Measurements from ENCODE around the gene SORBS1.

SORBS1 gene

DNA sequence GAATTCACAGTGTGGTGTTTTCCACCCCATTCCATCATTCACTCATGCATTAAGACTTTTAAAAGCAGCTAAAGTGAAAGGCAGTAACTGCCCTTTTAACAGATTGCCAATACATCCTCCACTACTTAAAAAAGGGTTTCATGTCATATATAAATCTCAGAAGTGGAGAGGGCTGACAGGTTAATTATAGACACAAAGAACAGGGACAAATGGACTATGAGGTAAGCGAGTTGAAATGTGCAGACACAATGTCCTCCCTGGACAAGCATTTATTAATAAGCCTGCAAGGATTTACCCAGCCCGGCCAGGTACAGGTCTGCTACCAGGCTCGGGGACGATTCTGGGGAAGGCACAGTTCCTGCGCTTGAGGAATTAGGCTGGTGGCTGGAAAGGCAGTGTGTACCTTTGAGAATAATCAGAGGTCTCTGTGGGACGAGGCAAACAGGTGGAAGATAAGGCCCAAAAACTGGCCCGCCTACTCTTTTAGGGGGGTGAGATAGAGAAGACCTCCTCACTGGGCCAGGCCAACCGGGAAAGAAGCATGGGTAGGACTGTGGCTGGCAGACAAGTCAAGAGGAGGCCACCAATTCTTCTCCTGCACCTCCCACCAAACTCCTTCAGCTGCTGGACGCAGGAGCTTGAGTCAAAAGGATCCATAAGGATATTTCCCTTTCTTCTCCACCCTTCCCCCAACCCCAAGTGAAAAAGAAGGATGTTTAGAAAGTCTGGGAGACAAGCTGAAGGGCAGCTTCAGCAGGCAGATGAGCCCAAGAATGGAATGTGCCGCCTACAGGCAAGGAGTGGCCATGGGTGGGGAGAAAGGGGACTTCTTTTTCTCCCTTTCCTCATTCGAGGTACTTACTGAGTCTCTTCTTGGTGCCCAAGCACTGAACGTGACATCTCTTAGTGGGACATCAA, 271.9 kb downstream of the SORBS1 start:
- no peak for DNase-seq (ENCODE audit: low read depth)
- H3K4me3 ChIP-seq (ENCODE audit: control insufficient read depth, low read depth, low read length): peak overlapping the region; percentile 82
- TF ChIP-seq, protein P1, sequence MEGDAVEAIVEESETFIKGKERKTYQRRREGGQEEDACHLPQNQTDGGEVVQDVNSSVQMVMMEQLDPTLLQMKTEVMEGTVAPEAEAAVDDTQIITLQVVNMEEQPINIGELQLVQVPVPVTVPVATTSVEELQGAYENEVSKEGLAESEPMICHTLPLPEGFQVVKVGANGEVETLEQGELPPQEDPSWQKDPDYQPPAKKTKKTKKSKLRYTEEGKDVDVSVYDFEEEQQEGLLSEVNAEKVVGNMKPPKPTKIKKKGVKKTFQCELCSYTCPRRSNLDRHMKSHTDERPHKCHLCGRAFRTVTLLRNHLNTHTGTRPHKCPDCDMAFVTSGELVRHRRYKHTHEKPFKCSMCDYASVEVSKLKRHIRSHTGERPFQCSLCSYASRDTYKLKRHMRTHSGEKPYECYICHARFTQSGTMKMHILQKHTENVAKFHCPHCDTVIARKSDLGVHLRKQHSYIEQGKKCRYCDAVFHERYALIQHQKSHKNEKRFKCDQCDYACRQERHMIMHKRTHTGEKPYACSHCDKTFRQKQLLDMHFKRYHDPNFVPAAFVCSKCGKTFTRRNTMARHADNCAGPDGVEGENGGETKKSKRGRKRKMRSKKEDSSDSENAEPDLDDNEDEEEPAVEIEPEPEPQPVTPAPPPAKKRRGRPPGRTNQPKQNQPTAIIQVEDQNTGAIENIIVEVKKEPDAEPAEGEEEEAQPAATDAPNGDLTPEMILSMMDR (IDR thresholded peaks at IDR 0.05; ENCODE audit: control insufficient read depth, insufficient read depth, low read depth, low read length, missing control alignments): no peak

DNA sequence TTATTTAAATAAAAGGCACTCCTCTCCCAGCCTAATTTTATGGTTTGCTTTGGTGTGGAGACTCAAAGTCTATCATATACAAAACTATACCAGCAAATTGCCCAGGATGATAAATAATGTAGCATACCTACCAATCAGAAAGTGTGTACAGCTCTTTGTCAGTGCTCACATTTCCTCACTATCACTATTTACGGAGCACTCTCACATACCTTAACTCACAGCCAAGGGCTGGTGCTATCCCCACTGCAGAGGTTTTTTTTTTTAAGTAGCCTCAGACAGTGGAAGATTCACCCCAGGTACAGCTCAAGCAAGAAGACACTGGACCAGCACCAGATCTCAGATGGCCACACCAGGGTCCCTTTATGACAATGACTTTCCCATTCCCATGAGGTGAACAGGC, 272.9 kb downstream of the SORBS1 start:
- DNase-seq (ENCODE audit: low read depth): no peak

DNA sequence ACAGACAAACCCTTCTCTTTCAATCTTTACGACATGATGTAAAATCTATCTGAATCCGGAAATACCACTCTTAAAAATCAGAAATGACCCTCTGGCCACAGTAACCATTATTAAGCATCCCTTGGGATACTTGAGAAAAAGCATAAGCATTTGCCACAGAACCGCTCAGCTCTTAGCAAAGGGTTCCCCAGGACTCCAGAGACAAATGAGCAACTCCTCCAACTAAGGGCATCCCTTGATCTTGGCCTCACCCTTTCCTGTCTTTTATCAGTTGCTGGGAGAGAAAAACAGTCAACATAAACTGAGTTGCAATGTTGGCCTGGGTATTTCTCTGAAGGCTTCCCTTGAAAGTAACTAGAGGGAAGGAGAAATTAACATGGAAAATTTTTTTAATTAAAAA, 273.9 kb downstream of the SORBS1 start:
- TF ChIP-seq, protein P1 (IDR thresholded peaks at IDR 0.05; ENCODE audit: control insufficient read depth, insufficient read depth, low read depth, low read length, missing control alignments): no peak
- no peak for DNase-seq (ENCODE audit: low read depth)
- H3K4me3 ChIP-seq (ENCODE audit: control insufficient read depth, low read depth, low read length): no peak overlapping the region

More for the DNA sequence above, 272.9 kb downstream of the SORBS1 start:
- TF ChIP-seq, protein P1 (IDR thresholded peaks at IDR 0.05; ENCODE audit: control insufficient read depth, insufficient read depth, low read depth, low read length, missing control alignments): no peak
- no peak overlapping the region for H3K4me3 ChIP-seq (ENCODE audit: control insufficient read depth, low read depth, low read length)

DNA sequence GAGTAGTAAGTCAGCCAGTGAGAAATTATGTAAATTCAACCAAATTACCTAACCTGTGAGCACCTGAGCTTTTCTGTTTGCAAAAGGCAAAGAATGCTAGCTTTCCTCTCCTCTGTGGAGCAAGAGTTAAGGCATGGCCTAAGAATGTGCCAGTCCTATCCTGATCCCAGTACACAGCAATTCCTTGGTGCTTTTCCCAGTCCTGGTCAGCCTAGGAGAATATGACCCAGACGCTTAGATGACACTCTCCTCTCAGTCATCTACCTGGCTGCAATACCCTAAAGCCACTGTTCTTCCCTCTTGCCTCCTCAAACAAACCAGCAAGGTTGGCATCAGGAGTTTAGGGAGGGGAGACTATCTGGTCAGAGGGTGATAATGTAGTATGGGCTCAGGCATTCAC, 274.5 kb downstream of the SORBS1 start:
- TF ChIP-seq, protein P1 (IDR thresholded peaks at IDR 0.05; ENCODE audit: control insufficient read depth, insufficient read depth, low read depth, low read length, missing control alignments): no peak
- DNase-seq (ENCODE audit: low read depth): no peak
- H3K4me3 ChIP-seq (ENCODE audit: control insufficient read depth, low read depth, low read length): no peak overlapping the region

DNA sequence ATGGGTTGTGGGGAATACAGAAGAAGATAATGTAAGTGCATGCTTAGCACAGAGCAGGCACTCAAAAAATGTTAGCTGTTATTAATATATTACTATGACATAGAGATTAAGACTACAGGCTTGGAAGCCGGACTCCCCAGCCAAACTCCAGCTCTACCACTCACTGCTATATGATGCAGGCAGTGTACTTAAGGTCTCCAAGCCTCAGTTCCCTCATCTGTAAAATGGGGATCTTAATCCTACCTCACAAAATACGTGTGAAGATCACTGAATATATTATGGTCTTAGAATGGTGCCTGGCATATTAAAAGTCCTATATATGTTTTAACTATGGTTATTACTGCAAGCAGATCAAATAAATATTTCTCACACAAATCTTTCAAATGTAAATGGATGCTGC, 275.6 kb downstream of the SORBS1 start:
- no peak overlapping the region for H3K4me3 ChIP-seq (ENCODE audit: control insufficient read depth, low read depth, low read length)
- DNase-seq (ENCODE audit: low read depth): no peak
- TF ChIP-seq, protein P1 (IDR thresholded peaks at IDR 0.05; ENCODE audit: control insufficient read depth, insufficient read depth, low read depth, low read length, missing control alignments): no peak

DNA sequence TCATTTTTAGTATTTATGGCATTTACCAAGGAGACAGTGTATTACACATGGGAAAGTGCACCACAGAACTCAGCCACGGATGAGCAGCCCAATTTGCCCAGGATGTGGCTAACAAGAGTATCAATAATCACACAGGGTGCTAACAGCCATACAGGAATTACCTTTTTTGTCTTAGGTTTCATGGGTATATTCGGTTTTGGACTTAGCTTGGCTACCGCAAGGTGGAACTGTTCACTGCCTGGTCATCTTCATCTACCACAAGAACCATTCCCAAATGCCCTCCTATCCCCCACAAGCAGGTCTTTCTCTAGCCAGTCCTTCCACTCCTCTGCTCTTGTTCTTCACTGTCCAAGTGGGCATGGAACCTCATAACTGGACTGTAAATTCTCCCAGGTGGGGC, 276.4 kb downstream of the SORBS1 start:
- H3K4me3 ChIP-seq (ENCODE audit: control insufficient read depth, low read depth, low read length): no peak overlapping the region
- TF ChIP-seq, protein P1 (IDR thresholded peaks at IDR 0.05; ENCODE audit: control insufficient read depth, insufficient read depth, low read depth, low read length, missing control alignments): no peak
- no peak for DNase-seq (ENCODE audit: low read depth)

Measured in AG09309 (cell line).